Measurements from ENCODE around the gene NTM.
"Not testable (repeated sequence)": the region's sequence is repeated elsewhere in the genome, so short reads cannot be mapped to it uniquely, and the experiment has no call there.

Gene NTM

DNA sequence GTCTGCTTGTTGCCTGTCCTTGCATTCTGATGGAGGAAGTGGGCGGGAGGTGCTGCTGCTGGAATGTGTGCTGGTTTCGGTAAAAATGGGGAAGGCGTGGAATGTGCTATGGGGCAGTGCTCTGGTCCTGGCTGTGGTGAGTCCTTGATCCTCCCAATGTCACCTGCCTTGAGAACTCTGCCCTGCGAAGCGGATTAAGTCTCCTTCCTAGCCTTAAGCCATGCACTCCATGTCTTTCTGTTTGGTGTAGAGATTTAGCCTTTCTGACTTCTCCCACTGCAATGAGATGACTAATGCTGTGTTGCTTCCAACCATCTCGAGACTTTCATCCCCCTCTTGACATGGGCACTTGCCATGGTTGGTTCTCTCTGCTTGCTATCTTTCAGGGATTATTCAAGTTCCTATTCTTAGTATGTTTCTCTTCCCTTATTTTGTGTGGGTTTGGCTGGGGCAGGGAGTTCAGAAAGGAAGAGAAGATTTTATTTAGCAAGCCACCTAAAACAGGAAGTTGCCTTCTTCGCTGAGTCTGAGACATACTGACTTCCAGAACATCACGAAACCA is 687.9 kb downstream of the NTM start:
- FAIRE-seq, result no peak

DNA sequence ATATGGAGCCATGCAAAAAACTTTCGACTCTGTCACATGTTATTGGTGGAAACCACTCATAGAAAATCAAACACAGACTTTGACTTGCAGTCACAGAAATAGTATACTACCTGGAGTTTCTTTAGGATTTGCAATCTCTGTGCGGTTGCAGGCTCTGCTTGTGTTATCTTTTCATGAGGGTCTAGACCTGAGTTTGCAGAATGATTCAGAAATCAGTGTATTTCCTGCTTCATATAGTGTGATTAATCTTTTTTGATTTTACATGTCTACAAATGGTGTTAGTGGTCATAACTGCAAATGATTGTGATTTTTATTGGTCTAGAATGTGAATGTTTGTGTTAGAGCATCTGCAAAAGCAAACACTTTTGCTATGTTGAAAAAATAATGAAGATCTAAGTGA is 690.2 kb downstream of the NTM start:
- no peak for FAIRE-seq

DNA sequence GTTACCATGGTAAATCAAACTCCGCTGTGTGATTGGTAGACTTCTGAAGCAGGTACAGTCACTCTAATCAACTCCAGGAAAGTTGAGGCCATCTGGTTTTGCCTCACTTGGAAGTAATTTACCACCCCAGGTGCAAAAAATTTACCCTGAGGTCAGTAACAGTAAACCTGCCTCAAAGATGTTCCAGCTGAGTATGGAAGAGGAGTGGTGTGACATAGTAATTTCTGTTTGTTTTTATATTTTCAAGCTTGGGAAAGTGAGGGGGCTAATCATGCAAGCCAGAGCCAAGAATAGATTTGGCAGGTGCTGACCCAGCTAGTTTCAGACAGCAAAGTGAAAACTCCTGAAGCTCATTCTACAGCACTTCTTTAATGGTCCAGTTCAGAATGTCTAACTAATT is 691.6 kb downstream of the NTM start:
- no peak for FAIRE-seq

DNA sequence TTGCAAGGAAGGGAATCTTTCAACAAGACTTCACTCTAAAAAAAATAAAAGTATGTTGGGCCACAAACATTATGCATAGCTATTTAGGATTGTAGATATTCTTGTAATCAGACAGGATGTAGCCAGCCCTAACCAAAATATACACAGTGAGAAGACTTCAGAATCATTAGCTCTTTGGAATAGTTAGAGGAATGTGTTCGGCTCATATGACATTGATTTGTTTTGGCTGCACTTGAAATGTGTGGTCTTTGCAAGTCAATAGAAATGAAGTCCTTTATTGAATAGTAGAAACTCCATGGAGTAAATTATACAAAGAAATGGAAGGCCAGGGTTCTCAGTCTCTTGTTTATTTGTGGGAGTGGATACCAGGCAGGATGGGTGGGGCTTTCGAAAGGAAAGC is 692.1 kb downstream of the NTM start:
- no peak for FAIRE-seq

DNA sequence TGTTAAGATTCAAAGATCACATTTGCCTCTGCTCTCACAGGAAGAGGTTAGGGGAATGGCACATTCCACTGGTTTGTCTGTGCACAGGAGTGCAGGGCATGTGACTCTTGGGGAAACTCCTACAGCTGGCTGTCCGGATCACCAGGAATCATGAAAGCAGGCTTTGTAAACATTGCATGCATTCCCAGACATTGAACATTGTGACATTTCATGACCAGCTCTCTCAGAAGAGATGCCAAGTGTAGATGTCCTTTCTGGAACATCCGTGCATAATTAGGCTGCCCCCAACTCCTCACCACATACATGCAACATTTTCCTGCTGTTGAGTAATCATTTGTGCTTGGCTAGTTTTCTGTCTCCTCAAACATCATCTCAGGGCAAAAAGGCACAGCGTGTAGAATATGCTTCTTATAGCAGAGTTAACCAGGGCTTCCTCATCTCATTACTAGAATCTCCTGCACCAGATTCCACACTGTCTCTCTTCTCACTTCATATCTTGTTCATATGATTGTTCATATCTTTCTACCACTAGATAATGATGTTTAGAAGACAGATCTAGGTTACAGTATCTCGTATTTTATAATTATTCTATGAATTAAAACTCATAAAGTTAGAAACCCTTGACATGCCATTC is 694.7 kb downstream of the NTM start:
- FAIRE-seq, result no peak

DNA sequence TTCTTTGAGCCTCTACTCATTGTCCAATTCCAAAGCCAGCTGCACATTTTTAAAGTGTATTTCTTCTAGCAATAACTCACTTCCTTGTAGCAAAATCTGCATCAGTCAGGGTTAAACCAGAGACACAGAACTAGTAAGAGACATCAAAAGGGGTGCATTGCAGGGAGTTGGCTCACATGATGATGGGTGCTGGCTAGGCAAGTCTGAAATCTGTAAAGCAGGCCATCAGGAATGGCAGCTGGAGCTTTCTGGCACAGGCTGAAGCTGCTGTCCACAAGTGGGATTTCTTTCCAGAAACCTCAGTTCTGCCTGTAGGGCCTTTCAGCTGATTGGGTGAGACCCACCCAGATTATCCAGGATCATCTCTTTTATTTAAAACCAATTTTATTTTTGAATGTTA is 698.1 kb downstream of the NTM start:
- no peak for FAIRE-seq

DNA sequence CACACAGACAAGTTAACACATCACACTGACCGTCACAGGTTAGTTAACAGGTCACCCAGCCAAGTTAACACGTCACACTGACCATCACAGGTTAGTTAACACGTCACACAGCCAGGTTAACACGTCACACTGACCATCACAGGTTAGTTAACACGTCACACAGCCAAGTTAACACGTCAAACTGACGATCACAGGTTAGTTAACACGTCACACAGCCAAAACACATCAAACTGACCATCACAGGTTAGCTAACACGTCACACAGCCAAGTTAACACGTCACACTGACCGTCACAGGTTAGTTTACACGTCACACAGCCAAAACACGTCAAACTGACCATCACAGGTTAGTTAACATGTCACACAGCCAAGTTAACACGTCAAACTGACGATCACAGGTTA is 699.2 kb downstream of the NTM start:
- not testable (repeated sequence) for FAIRE-seq

DNA sequence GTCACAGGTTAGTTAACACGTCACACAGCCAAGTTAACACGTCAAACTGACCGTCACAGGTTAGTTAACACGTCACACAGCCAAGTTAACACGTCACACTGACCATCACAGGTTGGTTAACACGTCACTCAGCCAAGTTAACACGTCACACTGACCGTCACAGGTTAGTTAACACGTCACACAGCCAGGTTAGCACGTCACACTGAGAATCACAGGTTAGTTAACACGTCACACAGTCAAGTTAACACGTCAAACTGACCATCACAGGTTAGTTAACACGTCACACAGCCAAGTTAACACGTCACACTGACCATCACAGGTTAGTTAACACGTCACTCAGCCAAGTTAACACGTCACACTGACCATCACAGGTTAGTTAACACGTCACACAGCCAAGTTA is 700.5 kb downstream of the NTM start:
- FAIRE-seq, result not testable (repeated sequence)

DNA sequence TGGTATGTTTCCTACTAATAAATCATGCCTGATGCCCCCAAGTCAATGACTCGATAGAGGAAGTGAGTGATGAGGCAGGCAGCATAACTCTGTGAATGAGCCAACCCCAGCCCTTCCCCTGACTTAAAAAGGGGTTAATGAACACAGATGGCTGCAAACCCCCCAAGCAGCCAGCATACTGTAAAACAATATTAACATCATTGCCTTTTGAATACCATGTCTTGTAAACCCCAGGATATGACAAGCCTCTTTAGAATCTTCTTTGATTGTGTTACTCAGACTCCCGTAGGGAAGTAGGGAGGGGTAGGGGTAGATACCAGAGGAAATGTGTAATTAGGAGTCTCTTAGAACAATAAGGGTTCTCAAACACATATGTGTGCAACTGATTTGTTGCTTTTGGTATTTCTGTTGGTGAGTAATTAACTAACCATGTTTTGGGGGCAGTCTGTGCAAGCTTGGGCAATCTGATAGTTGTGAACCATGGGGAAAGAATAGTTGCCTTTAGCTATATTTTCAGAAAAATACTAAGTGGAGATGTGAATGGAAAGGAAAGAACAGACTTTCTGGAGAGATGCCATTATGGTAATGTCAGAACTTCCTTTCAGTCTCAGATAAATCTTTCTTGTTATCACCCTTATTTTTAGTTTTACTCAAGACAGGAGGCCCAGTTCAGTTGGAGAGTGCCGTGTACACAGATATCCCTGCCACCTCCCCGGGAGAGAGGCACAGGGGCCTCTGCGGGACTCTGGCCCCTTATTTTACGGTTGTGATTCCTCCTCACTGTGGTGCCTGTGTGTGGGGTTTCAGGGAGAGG is 701.8 kb downstream of the NTM start:
- FAIRE-seq, result no peak

DNA sequence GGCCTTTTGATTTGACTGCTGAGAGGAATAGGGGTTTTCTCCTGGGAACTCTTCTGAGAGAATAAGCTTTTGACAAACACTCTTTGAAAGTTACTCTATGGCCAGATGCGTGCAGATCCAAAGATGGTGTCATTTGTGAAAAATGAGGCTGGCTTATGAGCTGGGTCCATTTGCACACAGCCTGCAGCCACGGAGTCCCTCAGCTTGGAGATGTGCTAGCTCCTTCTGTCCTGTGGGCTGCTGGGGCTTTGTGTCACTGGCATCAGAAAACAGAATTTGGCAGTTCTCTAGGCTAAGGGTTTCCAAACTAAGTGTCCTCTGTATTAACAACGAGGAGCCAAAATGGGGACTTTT is 702.4 kb downstream of the NTM start:
- FAIRE-seq, result no peak

DNA sequence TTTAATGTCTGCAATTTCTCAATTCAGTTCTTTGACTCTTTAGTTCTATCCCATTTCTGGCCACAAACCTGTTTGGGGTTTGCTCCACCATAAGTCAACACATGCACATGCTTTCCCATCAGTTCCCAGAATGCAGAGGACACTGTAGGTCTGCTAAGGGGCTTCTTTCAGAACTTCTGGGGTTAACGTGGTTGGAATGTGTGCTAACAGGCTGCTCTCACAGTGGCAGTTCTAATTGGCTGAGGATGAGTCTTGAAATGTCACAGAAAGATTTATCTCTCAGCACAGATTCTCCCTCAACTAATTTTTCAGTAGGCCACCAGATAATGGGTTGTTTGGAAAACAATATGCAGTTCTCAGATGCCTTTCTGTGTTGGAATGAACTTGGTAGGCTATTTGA is 703.4 kb downstream of the NTM start:
- FAIRE-seq, result no peak

DNA sequence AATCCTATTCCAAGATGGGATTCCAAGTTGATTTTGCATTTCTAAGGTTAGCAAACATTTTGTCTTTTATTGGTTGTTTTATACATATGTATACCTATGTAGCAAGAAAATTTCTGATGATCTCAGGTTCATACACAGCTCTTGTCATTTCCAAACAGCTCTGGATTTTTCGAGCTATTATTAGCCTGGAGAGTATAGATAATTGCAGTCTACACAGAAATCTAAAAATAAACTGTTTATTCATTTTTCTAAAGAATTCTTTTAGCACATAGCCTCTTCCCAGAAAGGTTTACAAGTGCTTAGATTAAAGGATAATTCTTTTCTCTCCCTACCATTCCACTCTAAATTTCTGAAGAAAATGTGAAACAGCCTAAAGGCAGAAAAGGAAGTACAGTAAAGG is 705.0 kb downstream of the NTM start:
- no peak for FAIRE-seq

DNA sequence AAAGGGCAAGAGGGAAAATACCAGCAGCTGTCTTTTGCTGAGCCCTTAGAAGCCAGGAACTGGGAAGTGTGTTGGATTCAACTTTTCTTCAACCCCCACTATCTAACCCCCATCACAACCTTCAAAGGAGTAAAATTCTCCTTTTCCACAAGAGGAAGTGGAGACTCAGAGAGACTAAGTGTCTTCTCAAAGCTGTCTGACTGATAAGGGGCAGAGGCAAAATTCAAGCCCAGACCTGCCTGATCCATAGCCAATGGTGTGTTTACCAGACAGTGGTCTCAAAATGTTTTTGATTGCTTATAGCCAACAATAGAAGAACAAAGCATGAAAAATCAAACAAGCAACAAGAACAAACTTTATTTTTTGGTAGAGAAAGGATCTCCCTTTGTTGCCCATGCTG is 707.0 kb downstream of the NTM start:
- no peak for FAIRE-seq

DNA sequence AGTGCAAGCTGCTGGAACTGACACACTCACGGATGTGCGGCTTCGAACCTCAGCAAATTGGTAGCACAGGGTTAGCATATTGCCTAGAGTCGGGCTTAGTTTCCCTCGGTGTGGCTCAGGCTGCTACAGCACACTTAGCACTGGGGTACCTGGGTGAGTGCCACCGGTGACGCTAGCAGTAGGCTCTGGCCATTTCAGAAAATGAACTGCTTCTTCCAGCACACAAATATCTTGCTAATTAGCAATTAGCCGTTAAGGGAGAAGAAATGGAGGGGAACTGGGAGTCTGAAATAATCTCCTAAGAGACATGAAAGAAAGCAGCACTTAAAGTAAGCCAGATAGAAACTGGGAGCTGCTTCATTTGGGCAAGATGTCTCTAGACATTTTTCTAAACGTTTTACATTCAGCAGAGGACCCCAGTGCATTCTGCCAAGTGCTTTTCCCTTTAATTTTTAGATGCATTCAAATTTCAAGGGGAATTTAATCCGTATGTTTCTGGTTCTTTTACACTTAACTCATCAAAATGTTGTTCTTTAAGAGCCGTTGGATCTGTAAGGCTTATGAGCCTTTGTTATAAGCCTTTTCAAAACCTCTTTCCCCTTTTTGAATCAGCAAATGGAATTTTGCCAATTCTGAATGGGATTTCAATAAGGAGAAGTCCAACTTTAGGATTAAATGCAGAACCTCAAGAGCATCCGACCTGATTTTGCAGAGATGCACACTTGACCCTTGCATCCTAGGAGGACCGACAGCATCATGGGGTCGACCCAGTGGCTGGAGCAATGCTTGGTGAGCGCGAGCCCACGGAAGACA is 708.1 kb downstream of the NTM start:
- FAIRE-seq, result no peak

DNA sequence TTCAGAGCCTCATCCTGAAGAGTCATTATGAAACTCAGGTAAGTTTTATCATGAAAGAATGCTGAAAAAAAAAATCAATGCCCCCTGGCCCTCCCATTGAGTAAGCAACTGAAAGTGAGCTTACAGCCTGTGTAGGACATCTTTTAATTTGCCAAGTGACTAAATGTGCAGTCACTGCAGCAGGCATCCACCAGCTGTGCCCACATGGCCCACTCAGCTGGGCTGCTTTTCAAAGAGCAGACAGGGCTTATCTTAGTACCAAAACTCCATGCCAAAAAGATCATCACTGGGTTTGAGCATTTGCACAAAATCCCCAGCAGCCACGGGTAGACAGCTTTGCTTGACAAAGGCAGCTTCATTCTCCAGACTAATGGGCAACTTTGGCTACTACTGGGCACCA is 709.7 kb downstream of the NTM start:
- FAIRE-seq, result no peak

DNA sequence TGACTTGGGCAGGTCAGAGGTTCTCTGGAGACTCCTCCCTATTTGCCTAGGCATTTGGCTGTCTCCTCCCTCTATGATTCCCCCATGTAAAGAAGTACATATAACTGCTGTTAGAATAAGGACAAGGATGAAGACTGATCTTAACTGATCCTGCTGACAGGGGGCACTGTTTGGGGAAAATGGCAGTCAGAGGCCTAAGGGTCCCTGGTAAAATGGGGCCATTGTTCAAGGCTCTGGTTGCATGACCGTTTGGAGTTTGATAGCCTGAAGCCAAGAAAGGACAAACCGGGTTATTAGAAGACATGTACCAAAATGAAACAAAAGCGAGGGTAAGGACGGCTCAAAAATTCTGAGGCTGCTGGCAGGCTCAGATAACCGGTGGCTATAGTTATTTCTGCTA is 712.2 kb downstream of the NTM start:
- no peak for FAIRE-seq

DNA sequence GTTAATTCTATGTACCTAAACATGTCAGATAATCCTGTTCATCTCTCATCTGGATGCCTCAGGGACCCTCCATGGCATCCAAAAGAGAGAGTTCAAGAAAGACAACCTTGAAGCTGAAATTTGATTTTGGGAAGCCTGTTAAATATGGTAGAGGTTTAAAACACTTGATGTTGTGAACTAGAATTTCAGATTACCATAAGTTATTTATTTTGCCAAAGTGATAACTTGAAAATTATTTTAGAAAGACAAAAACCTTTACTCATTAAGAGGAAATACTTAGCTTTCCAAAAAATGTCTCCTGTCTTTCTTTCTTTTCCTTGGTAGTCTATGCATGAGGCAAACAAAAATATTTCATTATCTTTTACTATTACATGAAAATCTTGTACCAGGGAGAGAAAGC is 714.0 kb downstream of the NTM start:
- FAIRE-seq, result no peak

DNA sequence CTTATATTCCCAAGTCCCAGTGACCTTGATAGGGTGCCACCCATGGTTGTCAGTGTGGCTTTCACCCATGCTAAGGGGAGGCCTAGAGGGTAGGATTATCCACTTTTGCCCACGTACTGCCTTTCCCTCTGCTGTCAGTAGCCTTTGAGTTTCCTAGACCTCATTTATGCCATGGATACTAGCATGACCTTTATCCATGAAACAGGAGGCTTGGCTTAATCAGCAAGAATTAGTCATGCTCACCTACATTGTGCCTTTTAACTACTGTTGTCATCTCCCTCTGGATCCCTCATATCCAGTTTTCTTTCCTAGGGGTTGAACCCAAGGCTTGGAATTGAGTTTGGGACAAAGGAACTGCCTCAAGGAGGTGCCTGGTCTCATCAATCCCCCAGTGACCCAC is 716.7 kb downstream of the NTM start:
- FAIRE-seq, result no peak

DNA sequence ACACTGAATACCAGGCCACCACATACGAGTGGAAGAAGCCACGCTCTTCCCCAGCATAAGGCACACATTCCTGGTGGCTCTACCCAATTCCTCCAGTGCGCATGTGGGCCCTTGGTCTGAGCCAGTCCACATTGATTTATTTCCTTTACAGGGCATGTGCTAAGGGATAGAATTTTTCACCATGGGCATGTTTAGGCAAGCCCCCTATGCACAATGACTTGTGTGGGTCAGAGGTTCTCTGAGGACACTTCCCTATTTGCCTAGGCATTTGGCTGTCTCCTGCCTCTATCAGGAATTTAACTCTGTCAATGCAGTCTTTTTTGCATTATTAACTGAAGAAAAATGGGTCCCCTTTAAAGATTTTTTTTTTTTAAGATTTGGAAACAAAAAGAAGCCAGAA is 718.1 kb downstream of the NTM start:
- no peak for FAIRE-seq

DNA sequence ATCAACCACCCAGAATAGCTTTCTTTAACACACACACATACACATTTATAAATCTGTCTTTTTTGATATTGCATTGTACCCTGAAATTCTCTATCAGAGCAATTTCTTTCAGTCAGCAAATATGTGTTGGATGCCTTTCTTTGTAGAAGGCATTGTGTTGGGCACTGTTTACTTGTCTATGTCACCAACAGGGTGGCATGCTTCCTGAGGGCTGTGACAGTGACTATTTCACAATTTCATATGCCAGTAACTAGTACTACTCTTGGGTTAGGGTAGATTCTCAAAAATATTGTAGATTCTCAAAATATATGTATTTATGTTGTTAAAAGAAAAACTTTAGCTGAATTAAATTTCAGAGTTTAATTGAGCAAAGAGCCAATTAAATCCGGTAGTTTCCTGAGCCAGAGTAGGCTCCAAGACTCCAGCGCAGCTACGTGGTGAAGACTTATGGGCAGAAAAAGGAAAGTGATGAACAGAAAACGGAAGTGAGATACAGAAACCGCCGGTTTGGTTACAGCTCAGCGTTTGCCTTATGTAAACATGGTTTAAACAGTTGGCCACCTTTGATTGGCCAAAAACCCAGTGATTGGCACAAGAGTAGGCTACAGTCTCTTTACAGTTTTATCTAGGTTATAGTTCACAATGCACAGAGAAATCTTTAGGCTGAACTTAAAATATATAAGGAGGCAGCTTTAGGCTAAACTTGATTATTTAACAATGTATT is 723.3 kb downstream of the NTM start:
- no peak for FAIRE-seq

DNA sequence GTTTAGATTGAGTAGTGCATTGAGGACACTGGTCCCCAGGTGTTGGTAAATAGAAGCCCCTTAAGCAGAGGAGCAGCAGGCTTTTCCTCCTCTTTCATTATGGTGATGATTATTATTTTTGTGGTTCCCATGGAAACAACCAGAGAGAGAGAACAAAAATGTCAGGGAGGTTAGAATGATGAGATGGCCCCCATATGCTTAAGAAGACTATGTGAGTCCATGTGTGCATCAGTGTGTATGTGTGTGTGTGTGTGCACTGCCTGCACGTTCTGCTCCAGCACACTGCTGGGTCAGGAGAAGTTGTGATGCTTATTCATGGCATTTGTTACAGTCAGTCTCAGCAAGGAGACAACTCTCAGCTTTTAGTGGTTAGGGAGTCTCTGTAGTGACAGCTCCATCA is 724.2 kb downstream of the NTM start:
- no peak for FAIRE-seq

DNA sequence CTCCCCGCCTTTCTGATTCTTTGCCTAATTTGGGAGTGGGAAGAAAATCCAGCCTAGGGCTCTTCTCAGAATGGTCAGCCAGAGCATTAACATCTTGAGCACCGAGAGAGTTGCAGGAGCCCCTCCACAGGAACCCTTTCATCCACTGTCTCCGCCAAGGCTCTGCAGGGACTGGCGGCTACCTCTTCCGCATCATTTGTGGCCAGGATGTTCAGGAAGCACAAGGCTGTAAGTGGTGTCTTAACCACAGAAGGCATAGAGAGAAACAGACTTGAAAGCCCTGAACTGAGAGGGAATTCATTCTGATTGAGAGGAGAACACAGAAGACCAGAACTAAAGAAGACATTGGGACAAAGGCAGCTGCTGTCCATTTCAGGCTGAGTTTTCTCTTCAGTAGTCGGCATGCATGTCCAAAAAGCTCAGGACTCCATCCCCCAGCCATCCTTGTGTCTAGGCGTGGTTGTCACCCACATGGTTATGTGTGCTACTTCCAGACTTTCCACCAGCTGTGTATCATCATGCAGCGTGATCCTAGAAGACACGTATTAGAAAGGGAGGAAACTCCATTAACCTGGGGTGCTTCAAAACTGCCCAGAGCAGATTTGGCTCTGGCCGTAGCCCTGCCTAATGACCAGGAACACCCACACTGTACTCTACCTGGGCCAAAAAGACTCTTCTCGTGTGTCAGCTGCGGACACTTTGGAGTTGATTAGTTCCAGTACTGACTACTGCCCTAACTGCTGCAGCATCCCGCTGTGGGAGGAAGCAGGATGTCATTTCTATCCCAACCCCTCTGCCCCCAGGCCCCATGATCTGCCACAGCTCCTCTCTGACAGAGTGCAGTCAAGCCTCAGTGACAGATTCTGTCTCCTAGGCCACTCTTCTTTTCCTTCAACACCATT is 725.1 kb downstream of the NTM start:
- no peak for FAIRE-seq
